Activated naive CD8-positive, alpha-beta T cell treated with anti-CD3 and anti-CD28 coated beads, Interleukin-2, amount 10 ng/mL, durations not matched to agents 7 days and 5 days (primary cell): Measurements from ENCODE around the gene BTBD10. TPM values are rescaled to one million over a fixed set of nuclear protein-coding genes. Genes with fewer than 3 reads are reported as not detected.
"Not testable (repeated sequence)": the region's sequence is repeated elsewhere in the genome, so short reads cannot be mapped to it uniquely, and the experiment has no call there.

ENCODE experiments used
- ATAC-seq: fragments of 150-1000 bp; cut with Tn5 transposase; one replicate; pipeline ENCODE4 v1.10.0; 2021; ENCODE audit warnings: low read depth, moderate library complexity
- POLR2A ChIA-PET: fragments of 350-600 bp; sonication (Branson Sonifier 250); formaldehyde crosslinking; loops from one replicate; lab custom pipeline; 2021; ENCODE audit warnings: antibody characterized with exemption; lab: Charles Lee
- DNase-seq: peaks from one replicate; pipeline ENCODE4 v3.0.0; 2021
- H3K27ac Mint-ChIP-seq: one replicate; pipeline ENCODE4 v1.8.0; 2022; ENCODE audit warnings: mild to moderate bottlenecking, mixed read lengths
- H3K27me3 Mint-ChIP-seq: one replicate; pipeline ENCODE4 v1.8.0; 2022; ENCODE audit warnings: mild to moderate bottlenecking, moderate library complexity, mixed read lengths
- H3K36me3 Mint-ChIP-seq: one replicate; pipeline ENCODE4 v1.8.0; 2021; ENCODE audit warnings: mild to moderate bottlenecking, mixed read lengths
- H3K4me1 Mint-ChIP-seq: one replicate; pipeline ENCODE4 v1.8.0; 2021; ENCODE audit warnings: mixed read lengths
- H3K4me3 Mint-ChIP-seq: one replicate; pipeline ENCODE4 v1.8.0; 2022; ENCODE audit warnings: mild to moderate bottlenecking, moderate library complexity, mixed read lengths
- H3K9me3 Mint-ChIP-seq: one replicate; pipeline ENCODE4 v1.8.0; 2021; ENCODE audit warnings: mixed read lengths
- total RNA-seq, 2 experiments: library from RNA; stranded (reverse); gene quantifications; one replicate each; pipeline ENCODE4 v1.2.3, GENCODE V29; 2021

Gene BTBD10
- total RNA-seq, 2 experiments from 2014 or later = 20.1 to 21.8 TPM

- Mint-ChIP-seq H3K4me1 (peaks cover 28% of the 10 kb centered on the region), H3K9me3 (no peaks in the 10 kb centered on the region), H3K36me3 (peaks cover 15% of the 10 kb centered on the region), H3K27ac (peak overlapping the region; percentile 100), H3K4me3 (peak overlapping the region; percentile 99), H3K27me3 (peaks cover 5% of the 10 kb centered on the region)
- no peak for DNase-seq
- POLR2A ChIA-PET = interaction anchor here (1.2 to 3.1 kb wide), 5 partner anchors 9 to 204 kb away, joined by 3 to 29 read pairs (median 8); partner anchors contain the start of gene FAR1
- ATAC-seq = no peak
These were observed 813 bp upstream of the BTBD10 start for GRCh38 chr11:13463779-13464290.

- Mint-ChIP-seq H3K27me3 (peaks cover 5% of the 10 kb centered on the region), H3K36me3 (peaks cover 15% of the 10 kb centered on the region), H3K9me3 (no peaks in the 10 kb centered on the region), H3K4me3 (peak overlapping the region; percentile 99), H3K4me1 (peaks cover 28% of the 10 kb centered on the region), H3K27ac (peak overlapping the region; percentile 100)
- POLR2A ChIA-PET = interaction anchor here (0.6 to 3.1 kb wide), 12 partner anchors 9 to 478 kb away, joined by 3 to 29 read pairs (median 4); partner anchors contain the start of gene FAR1
- DNase-seq = no peak
- peak; percentile 40 for ATAC-seq
These were observed 616 bp downstream of the BTBD10 start for GRCh38 chr11:13462311-13462900.

- peaks cover 15% of the 10 kb centered on the region for H3K36me3 Mint-ChIP-seq
- no peak overlapping the region for H3K27ac Mint-ChIP-seq
- peaks cover 28% of the 10 kb centered on the region for H3K4me1 Mint-ChIP-seq
- POLR2A ChIA-PET = no interaction called here
- H3K4me3 Mint-ChIP-seq = peak overlapping the region; percentile 99
- no peaks in the 10 kb centered on the region for H3K9me3 Mint-ChIP-seq
- peaks cover 5% of the 10 kb centered on the region for H3K27me3 Mint-ChIP-seq
- ATAC-seq (no peak), DNase-seq (no peak)
These were observed 1.7 kb downstream of the BTBD10 start for GRCh38 chr11:13461291-13461690.

GRCh38 chr11:13450832-13451397 is 12.1 kb downstream of the BTBD10 start:
- peak overlapping the region; percentile 68 for H3K27ac Mint-ChIP-seq
- no peak for DNase-seq
- peaks cover 32% of the 10 kb centered on the region for H3K4me1 Mint-ChIP-seq
- H3K36me3 Mint-ChIP-seq = peaks cover 14% of the 10 kb centered on the region
- POLR2A ChIA-PET = interaction anchor here (2.5 kb wide), 1 partner anchor 12 kb away, joined by 29 read pairs; the partner anchor contains the start of gene BTBD10
- ATAC-seq = peak; percentile 89
- peak overlapping the region; percentile 35 for H3K4me3 Mint-ChIP-seq
- no peaks in the 10 kb centered on the region for H3K27me3 Mint-ChIP-seq
- no peaks in the 10 kb centered on the region for H3K9me3 Mint-ChIP-seq

GRCh38 chr11:13449522-13449921 is 13.5 kb downstream of the BTBD10 start:
- peaks cover 14% of the 10 kb centered on the region for H3K36me3 Mint-ChIP-seq
- H3K4me1 Mint-ChIP-seq = peaks cover 32% of the 10 kb centered on the region
- no peak for ATAC-seq

GRCh38 chr11:13448876-13449275 is 14.1 kb downstream of the BTBD10 start:
- DNase-seq = no peak
- no peak overlapping the region for H3K27ac Mint-ChIP-seq
- H3K4me1 Mint-ChIP-seq = peaks cover 32% of the 10 kb centered on the region
- no peak overlapping the region for H3K4me3 Mint-ChIP-seq
- no peak for ATAC-seq
- H3K36me3 Mint-ChIP-seq = peaks cover 12% of the 10 kb centered on the region
- POLR2A ChIA-PET = interaction anchor here (1.1 kb wide), 1 partner anchor 14 kb away, joined by 3 read pairs; the partner anchor contains the start of gene BTBD10
- H3K9me3 Mint-ChIP-seq = no peaks in the 10 kb centered on the region
- H3K27me3 Mint-ChIP-seq = no peaks in the 10 kb centered on the region

More at GRCh38 chr11:13449522-13449921, 13.5 kb downstream of the BTBD10 start:
- Mint-ChIP-seq H3K27me3 (no peaks in the 10 kb centered on the region), H3K27ac (no peak overlapping the region), H3K9me3 (no peaks in the 10 kb centered on the region), H3K4me3 (no peak overlapping the region)
- DNase-seq = no peak
- POLR2A ChIA-PET = interaction anchor here (2.5 kb wide), 1 partner anchor 14 kb away, joined by 29 read pairs; the partner anchor contains the start of gene BTBD10

GRCh38 chr11:13446444-13446843 is 16.6 kb downstream of the BTBD10 start:
- ATAC-seq (no peak), DNase-seq (no peak)
- Mint-ChIP-seq H3K27me3 (no peaks in the 10 kb centered on the region), H3K36me3 (peaks cover 9% of the 10 kb centered on the region), H3K9me3 (no peaks in the 10 kb centered on the region), H3K4me1 (peaks cover 24% of the 10 kb centered on the region), H3K27ac (no peak overlapping the region), H3K4me3 (no peak overlapping the region)
- POLR2A ChIA-PET = no interaction called here

- Mint-ChIP-seq H3K27me3 (no peaks in the 10 kb centered on the region), H3K9me3 (no peaks in the 10 kb centered on the region)
- ATAC-seq = no peak
These were observed 17.4 kb downstream of the BTBD10 start for GRCh38 chr11:13445588-13445987.

GRCh38 chr11:13440100-13440855 is 22.7 kb downstream of the BTBD10 start:
- Mint-ChIP-seq H3K4me1 (peaks cover 6% of the 10 kb centered on the region), H3K36me3 (peaks cover 12% of the 10 kb centered on the region), H3K27me3 (no peaks in the 10 kb centered on the region), H3K9me3 (no peaks in the 10 kb centered on the region), H3K4me3 (no peak overlapping the region), H3K27ac (no peak overlapping the region)
- ATAC-seq (no peak), DNase-seq (no peak)
- POLR2A ChIA-PET = no interaction called here

More at GRCh38 chr11:13445588-13445987, 17.4 kb downstream of the BTBD10 start:
- no peak overlapping the region for H3K4me3 Mint-ChIP-seq
- POLR2A ChIA-PET = no interaction called here
- DNase-seq = no peak
- no peak overlapping the region for H3K27ac Mint-ChIP-seq
- peaks cover 15% of the 10 kb centered on the region for H3K4me1 Mint-ChIP-seq
- peaks cover 7% of the 10 kb centered on the region for H3K36me3 Mint-ChIP-seq

- Mint-ChIP-seq H3K27me3 (no peaks in the 10 kb centered on the region), H3K4me3 (no peak overlapping the region), H3K36me3 (peaks cover 20% of the 10 kb centered on the region), H3K9me3 (peaks cover 3% of the 10 kb centered on the region), H3K4me1 (peaks cover 15% of the 10 kb centered on the region), H3K27ac (no peak overlapping the region)
- ATAC-seq (no peak), DNase-seq (no peak)
- POLR2A ChIA-PET = no interaction called here
These were observed 24.7 kb downstream of the BTBD10 start for GRCh38 chr11:13438291-13438690.

- H3K36me3 Mint-ChIP-seq = peaks cover 20% of the 10 kb centered on the region
- DNase-seq, POLR2A ChIA-PET, H3K27ac Mint-ChIP-seq, H3K4me3 Mint-ChIP-seq, H3K9me3 Mint-ChIP-seq, ATAC-seq, H3K27me3 Mint-ChIP-seq: not testable (repeated sequence)
- H3K4me1 Mint-ChIP-seq = peaks cover 15% of the 10 kb centered on the region
These were observed 26.2 kb downstream of the BTBD10 start for GRCh38 chr11:13436836-13437235.

GRCh38 chr11:13434247-13435205 is 28.5 kb downstream of the BTBD10 start:
- no peak overlapping the region for H3K27ac Mint-ChIP-seq
- H3K27me3 Mint-ChIP-seq = no peaks in the 10 kb centered on the region
- H3K9me3 Mint-ChIP-seq = peaks cover 3% of the 10 kb centered on the region
- peaks cover 18% of the 10 kb centered on the region for H3K4me1 Mint-ChIP-seq
- POLR2A ChIA-PET = no interaction called here
- peaks cover 26% of the 10 kb centered on the region for H3K36me3 Mint-ChIP-seq
- peak overlapping the region; percentile 7 for H3K4me3 Mint-ChIP-seq
- DNase-seq = no peak
- no peak for ATAC-seq
